ENCODE results near the gene DEXI. TPM values are rescaled to one million over a fixed set of nuclear protein-coding genes. Genes with fewer than 3 reads are reported as not detected.
A peak's percentile ranks its signal among the peaks of the same experiment; 100 is the strongest.

The DEXI gene
- polyA plus RNA-seq, 3 donors: 4.9 to 10.8 (median 6.8) TPM

DNA sequence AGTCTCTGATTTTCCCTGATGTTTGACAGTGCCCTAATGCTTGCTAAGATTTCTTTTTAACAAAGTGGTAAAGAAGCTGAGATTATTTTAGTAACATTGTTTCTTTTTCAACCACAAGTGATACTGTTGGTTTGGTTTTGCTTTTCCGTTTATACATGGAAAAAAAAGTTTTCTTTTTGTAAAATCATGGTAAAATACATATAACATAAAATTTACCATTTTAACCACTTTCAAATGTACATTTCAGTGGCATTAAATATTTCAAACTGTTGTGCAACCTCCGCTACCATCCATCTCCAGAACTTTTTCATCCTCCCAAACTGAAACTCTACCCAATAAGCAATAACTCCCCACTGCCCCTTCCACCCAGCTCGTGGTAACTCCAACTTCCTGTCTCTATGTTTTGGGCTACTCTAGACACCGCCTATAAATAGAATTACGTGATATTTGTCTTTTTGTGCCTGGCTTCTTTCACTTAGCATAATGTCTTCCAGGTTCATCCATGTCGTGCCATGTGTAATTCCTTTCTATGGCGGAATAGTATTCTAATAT lies 60.7 kb downstream of the DEXI start:
- no peak overlapping the region for H3K9ac ChIP-seq (ENCODE audit: insufficient read depth, low read length, poor library complexity, severe bottlenecking)
- peaks cover 0 to 2% (median 0%) of the 10 kb centered on the region in 3 donors for H3K27me3 Mint-ChIP-seq (ENCODE audit: low read depth in 3 of 3)
- peaks cover 0 to 3% (median 0%) of the 10 kb centered on the region in 7 donors for H3K9me3 Mint-ChIP-seq

More for the DNA sequence above, 60.7 kb downstream of the DEXI start:
- peaks cover 25 to 30% of the 10 kb centered on the region in 2 donors for H3K36me3 ChIP-seq (replicated peaks in 1 of 2; ENCODE audit: control insufficient read depth in 1 of 2, insufficient read depth in 2 of 2, low read length in 2 of 2)
- H2AFZ ChIP-seq (ENCODE audit: insufficient read depth, low read depth, low read length, poor library complexity, severe bottlenecking): no peak overlapping the region
- peak in 1 of 3 donors; percentile 33 for DNase-seq
- no peak for TF ChIP-seq CTCF (IDR thresholded peaks at IDR 0.05)
- peak overlapping the region; percentile 53 to 91 (median 74) for H3K27ac Mint-ChIP-seq
- peak overlapping the region in 1 of 2 donors; percentile 85 for H3K27ac ChIP-seq (ENCODE audit: low read depth in 1 of 2, low read length in 2 of 2)
- H3K9me3 ChIP-seq (replicated peaks in 1 of 2; ENCODE audit: control insufficient read depth in 1 of 2, insufficient read depth in 1 of 2, low read length in 2 of 2): no peaks in the 10 kb centered on the region
- peaks cover 88 to 94% of the 10 kb centered on the region in 2 donors for H3K4me1 ChIP-seq (ENCODE audit: control insufficient read depth in 1 of 2, insufficient read depth in 2 of 2, low read length in 2 of 2)
- H3K27me3 ChIP-seq (ENCODE audit: control insufficient read depth in 2 of 2, insufficient read depth in 2 of 2, low read length in 2 of 2): no peaks in the 10 kb centered on the region
- peaks cover 75% of the 10 kb centered on the region for H4K20me1 ChIP-seq (ENCODE audit: insufficient read depth, low read length)
- H3K4me1 Mint-ChIP-seq: peaks cover 87% of the 10 kb centered on the region
- H3K4me3 Mint-ChIP-seq: peak overlapping the region; percentile 93 to 97
- peak overlapping the region in 1 of 3 experiments; percentile 94 for H3K4me3 ChIP-seq (replicated peaks in 1 of 3; ENCODE audit: low read depth in 2 of 3, low read length in 3 of 3)
- WGBS (ENCODE audit: insufficient coverage): 0% methylated on average over 1 of the region's 7 CpGs
- peaks cover 34 to 39% of the 10 kb centered on the region in 2 donors for H3K36me3 Mint-ChIP-seq
- peak overlapping the region; percentile 82 for H3K4me2 ChIP-seq (replicated peaks; ENCODE audit: extremely low read depth, low read length, poor library complexity, severe bottlenecking)
- H3K79me2 ChIP-seq (ENCODE audit: insufficient read depth, low read length): peaks cover 96% of the 10 kb centered on the region
- intact Hi-C loops (cut with micrococcal nuclease): loop anchor here in 1 of 2 donors (2.0 kb wide), 1 partner anchor 35 kb away; no protein-coding TSS in a partner anchor

Measured in CD14-positive monocyte (primary cell).